ENCODE measurements around the gene EIF4G3.

DNA sequence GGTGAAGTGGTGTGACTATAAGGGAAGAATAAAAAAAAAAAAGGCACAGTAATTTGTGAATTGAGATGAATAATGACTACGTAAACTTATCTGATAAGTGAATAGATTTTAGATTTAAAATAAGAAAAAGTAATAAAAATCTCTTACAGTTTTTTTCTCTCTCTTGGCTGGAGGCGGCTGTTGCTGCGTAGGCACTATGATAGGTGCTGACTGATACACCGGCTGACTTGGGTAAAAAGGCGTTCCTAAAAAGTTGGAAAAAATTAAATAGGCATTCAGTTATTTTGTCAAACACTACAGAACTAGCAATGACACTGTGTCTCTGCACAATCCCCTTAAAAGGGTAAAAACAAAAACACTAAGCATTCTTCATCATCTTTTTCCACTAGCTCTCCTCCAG is 203.8 kb downstream of the EIF4G3 start:
- TF ChIP-seq EGR1 (IDR thresholded peaks at IDR 0.05) (no peak), TAF1 (IDR thresholded peaks at IDR 0.05; ENCODE audit: low read depth) (no peak), FOXM1 (IDR thresholded peaks at IDR 0.05; ENCODE audit: borderline replicate concordance, low read depth) (no peak), CEBPB (IDR thresholded peaks at IDR 0.05) (no peak), YY1 (IDR thresholded peaks at IDR 0.05; ENCODE audit: low read depth) (no peak), TCF12 (IDR thresholded peaks at IDR 0.05; ENCODE audit: low read depth) (no peak), EP300 (IDR thresholded peaks at IDR 0.05; ENCODE audit: borderline replicate concordance) (no peak), RAD21 (IDR thresholded peaks at IDR 0.05; ENCODE audit: low read depth) (no peak), TEAD4 (IDR thresholded peaks at IDR 0.05) (no peak), MAX (IDR thresholded peaks at IDR 0.05) (no peak), REST (IDR thresholded peaks at IDR 0.05; ENCODE audit: low read depth) (no peak), ZBTB7A (IDR thresholded peaks at IDR 0.05; ENCODE audit: low read depth) (no peak)
